HepG2 (cell line): ENCODE measurements around the gene ANKS1B.

Experiments used
- CTCF ChIP-seq: sonication (generic); formaldehyde crosslinking; IDR thresholded peaks from 2 replicates; pipeline ENCODE4 v1.5.0; 2020; ENCODE audit warnings: mild to moderate bottlenecking, missing genetic modification reagents, moderate library complexity
- EP300 ChIP-seq, 3 experiments: sonication (generic) in 1 of 3; formaldehyde crosslinking in 1 of 3; IDR thresholded peaks; 2 replicates each; pipeline versions ENCODE4 v1.5.1 to v1.6.1; 2011 to 2020; ENCODE audit warnings: low read depth in 2 of 3, low read length in 2 of 3, borderline replicate concordance in 1 of 3, improper control_type of control experiment in 1 of 3, mild to moderate bottlenecking in 1 of 3, missing genetic modification reagents in 1 of 3, moderate library complexity in 1 of 3
- KAT8 ChIP-seq: IDR thresholded peaks from 2 replicates; pipeline ENCODE4 v1.6.1; 2016; ENCODE audit warnings: missing genetic modification reagents, missing compliant biosample characterization
- PHF20 ChIP-seq: sonication (generic); formaldehyde crosslinking; IDR thresholded peaks from 2 replicates; pipeline ENCODE4 v1.5.0; 2020; ENCODE audit warnings: mild to moderate bottlenecking, missing genetic modification reagents
- RNF219 ChIP-seq: sonication (generic); formaldehyde crosslinking; IDR thresholded peaks from 2 replicates; pipeline ENCODE4 v1.5.0; 2020; ENCODE audit warnings: mild to moderate bottlenecking, missing genetic modification reagents
- SMAD1 ChIP-seq: sonication (generic); formaldehyde crosslinking; IDR thresholded peaks from 2 replicates; pipeline ENCODE4 v1.4.0; 2020; ENCODE audit warnings: missing genetic modification reagents, low read depth, mild to moderate bottlenecking, borderline replicate concordance
- ZNF431 ChIP-seq: sonication (generic); formaldehyde crosslinking; IDR thresholded peaks from 2 replicates; pipeline ENCODE4 v1.9.0; 2022; ENCODE audit warnings: missing genetic modification reagents, low read depth, mild to moderate bottlenecking, borderline replicate concordance
- ZNF749 ChIP-seq: sonication (generic); formaldehyde crosslinking; IDR thresholded peaks from 2 replicates; pipeline ENCODE4 v1.8.0; 2022; ENCODE audit warnings: mild to moderate bottlenecking, missing genetic modification reagents, moderate library complexity, borderline replicate concordance

GRCh38 chr12:98714426-98714825 lies 1270.3 kb downstream of the ANKS1B start:
- TF ChIP-seq RNF219 (no peak), CTCF (CRISPR knock-in tag) (no peak), PHF20 (CRISPR knock-in tag) (no peak), SMAD1 (no peak), ZNF431 (no peak), EP300 (IDR thresholded peaks at IDR 0.05; ENCODE audit: low read depth in 2 of 2, low read length in 2 of 2) (no peak), EP300 (CRISPR knock-in tag; IDR thresholded peaks at IDR 0.05; ENCODE audit: borderline replicate concordance) (no peak), ZNF749 (CRISPR knock-in tag) (no peak), KAT8 (CRISPR knock-in tag) (no peak)
